CD14-positive monocyte (primary cell): Measurements from ENCODE around the gene CYTH3. TPM values are rescaled to one million over a fixed set of nuclear protein-coding genes. Genes with fewer than 3 reads are reported as not detected.

Experiments
- DNase-seq, 3 donors: peaks; one replicate each; pipeline ENCODE4 v3.0.0-alpha.2; 2011 to 2022
- H2AFZ ChIP-seq: 2 replicates; pipeline ENCODE4 v1.6.0; 2012; ENCODE audit warnings: mild to moderate bottlenecking, low read depth, low read length, inconsistent platforms; ENCODE audit not compliant: insufficient read depth, poor library complexity, severe bottlenecking
- H3K27ac ChIP-seq, 2 donors: 1 replicate in 1 of 2; 2 replicates in 1 of 2; pipeline ENCODE4 v1.5.1; 2012 to 2013; ENCODE audit warnings: low read length in 2 of 2, control low read depth in 1 of 2, inconsistent platforms in 1 of 2, low read depth in 1 of 2, mild to moderate bottlenecking in 1 of 2
- H3K27me3 ChIP-seq, 2 donors: one replicate each; pipeline versions ENCODE4 v1.6.0 to v1.6.1; 2011 to 2013; ENCODE audit warnings: low read length in 2 of 2; ENCODE audit not compliant: control insufficient read depth in 2 of 2, insufficient read depth in 2 of 2
- H3K36me3 ChIP-seq, 2 donors: replicated peaks in 1 of 2; 1 replicate in 1 of 2; 2 replicates in 1 of 2; pipeline versions ENCODE4 v1.5.1 to v1.6.1; 2012 to 2013; ENCODE audit warnings: low read length in 2 of 2, control low read depth in 1 of 2, inconsistent platforms in 1 of 2, mild to moderate bottlenecking in 1 of 2; ENCODE audit not compliant: insufficient read depth in 2 of 2, control insufficient read depth in 1 of 2
- H3K4me1 ChIP-seq, 2 donors: 1 replicate in 1 of 2; 2 replicates in 1 of 2; pipeline versions ENCODE4 v1.5.1 to v1.6.1; 2012 to 2013; ENCODE audit warnings: low read length in 2 of 2, control low read depth in 1 of 2, inconsistent platforms in 1 of 2, mild to moderate bottlenecking in 1 of 2, moderate library complexity in 1 of 2; ENCODE audit not compliant: insufficient read depth in 2 of 2, control insufficient read depth in 1 of 2
- H3K4me2 ChIP-seq: replicated peaks from 2 replicates; pipeline ENCODE3; 2012; ENCODE audit warnings: low read length, moderate library complexity, mild to moderate bottlenecking; ENCODE audit not compliant: poor library complexity, severe bottlenecking; ENCODE audit errors: extremely low read depth
- H3K4me3 ChIP-seq, 3 experiments: fragments of 200-600 bp in 1 of 3; sonication (generic) in 1 of 3; replicated peaks in 1 of 3; 1 replicate in 2 of 3; 2 replicates in 1 of 3; pipeline ENCODE4 v1.5.1; 2011 to 2013; ENCODE audit warnings: low read length in 3 of 3, mild to moderate bottlenecking in 3 of 3, control low read depth in 2 of 3, low read depth in 2 of 3, inconsistent platforms in 1 of 3, moderate library complexity in 1 of 3
- H3K79me2 ChIP-seq: 2 replicates; pipeline ENCODE4 v1.6.0; 2012; ENCODE audit warnings: mild to moderate bottlenecking, control low read depth, inconsistent platforms, low read length, moderate library complexity; ENCODE audit not compliant: insufficient read depth
- H3K9ac ChIP-seq: 2 replicates; pipeline ENCODE4 v1.6.0; 2017; ENCODE audit warnings: low read length, mild to moderate bottlenecking; ENCODE audit not compliant: insufficient read depth, poor library complexity, severe bottlenecking
- H3K9me3 ChIP-seq, 2 donors: replicated peaks in 1 of 2; 1 replicate in 1 of 2; 2 replicates in 1 of 2; pipeline versions ENCODE4 v1.5.1 to v1.6.1; 2012 to 2013; ENCODE audit warnings: low read length in 2 of 2, control low read depth in 1 of 2; ENCODE audit not compliant: control insufficient read depth in 1 of 2, insufficient read depth in 1 of 2
- H4K20me1 ChIP-seq: 2 replicates; pipeline ENCODE4 v1.6.0; 2012; ENCODE audit warnings: mild to moderate bottlenecking, low read length, control low read depth, moderate library complexity; ENCODE audit not compliant: insufficient read depth
- H3K27ac Mint-ChIP-seq, 7 donors: one replicate each; pipeline ENCODE4 v1.8.0; 2020; ENCODE audit warnings: mild to moderate bottlenecking in 7 of 7, mixed read lengths in 7 of 7, moderate library complexity in 6 of 7, inconsistent platforms in 2 of 7
- H3K27me3 Mint-ChIP-seq, 3 donors: one replicate each; pipeline ENCODE4 v1.8.0; 2021 to 2022; ENCODE audit warnings: low read depth in 3 of 3, mild to moderate bottlenecking in 3 of 3, mixed read lengths in 3 of 3, moderate library complexity in 3 of 3, inconsistent platforms in 1 of 3
- H3K36me3 Mint-ChIP-seq, 2 donors: one replicate each; pipeline ENCODE4 v1.8.0; 2020; ENCODE audit warnings: mixed read lengths in 2 of 2, inconsistent platforms in 1 of 2, mild to moderate bottlenecking in 1 of 2
- H3K4me1 Mint-ChIP-seq: one replicate; pipeline ENCODE4 v1.8.0; 2020; ENCODE audit warnings: mild to moderate bottlenecking, mixed read lengths
- H3K4me3 Mint-ChIP-seq, 2 donors: one replicate each; pipeline ENCODE4 v1.8.0; 2020; ENCODE audit warnings: mild to moderate bottlenecking in 2 of 2, mixed read lengths in 2 of 2, moderate library complexity in 1 of 2
- H3K9me3 Mint-ChIP-seq, 7 donors: one replicate each; pipeline ENCODE4 v1.8.0; 2020 to 2022; ENCODE audit warnings: mixed read lengths in 7 of 7, mild to moderate bottlenecking in 6 of 7, moderate library complexity in 6 of 7, inconsistent platforms in 2 of 7
- CTCF ChIP-seq: fragments of 200-600 bp; IDR thresholded peaks from one replicate; pipeline ENCODE4 v1.8.0; 2022; ENCODE audit warnings: antibody characterized with exemption, mild to moderate bottlenecking
- WGBS: methylation state at CpG from one replicate; pipeline ENCODE4 v1.1.5; 2013; ENCODE audit warnings: missing lambda C conversion rate; ENCODE audit not compliant: insufficient coverage; 5-methylcytosine and 5-hydroxymethylcytosine counted together
- intact Hi-C, 2 donors: fragments of 100-400 bp; cut with micrococcal nuclease; formaldehyde crosslinking; loops; one replicate each; pipeline versions ENCODE4 v1.15.0 to v1.15.1; 2023
- polyA plus RNA-seq, 3 donors: library from polyadenylated mRNA; depleted of rRNA in 1 of 3; unstranded in 2 of 3; stranded (reverse) in 1 of 3; fragments of 300-500 nt in 2 of 3; fragments of >200 nt in 1 of 3; fragmentation: Illumina TruSeq in 2 of 3; gene quantifications; 1 replicate in 2 of 3; 2 replicates in 1 of 3; pipeline ENCODE4 v1.2.3, GENCODE V29; 2012 to 2021

The CYTH3 gene
- polyA plus RNA-seq, 3 donors, result 1.3 to 8.5 (median 1.4) TPM

GRCh38 chr7:6198689-6199595 lies 73.5 kb downstream of the CYTH3 start:
- TF ChIP-seq CTCF, result no peak
- Mint-ChIP-seq H3K4me1 (no peaks in the 10 kb centered on the region), H3K27me3 (peaks cover 0 to 2% (median 2%) of the 10 kb centered on the region in 3 donors), H3K36me3 (no peaks in the 10 kb centered on the region), H3K4me3 (no peak overlapping the region), H3K9me3 (no peaks in the 10 kb centered on the region), H3K27ac (no peak overlapping the region)
- Histone ChIP-seq H3K79me2 (no peaks in the 10 kb centered on the region), H3K36me3 (no peaks in the 10 kb centered on the region), H3K9me3 (no peaks in the 10 kb centered on the region), H2AFZ (no peak overlapping the region), H3K27me3 (no peaks in the 10 kb centered on the region), H3K4me1 (no peaks in the 10 kb centered on the region), H3K4me2 (no peak overlapping the region), H3K27ac (no peak overlapping the region), H4K20me1 (no peaks in the 10 kb centered on the region), H3K9ac (no peak overlapping the region), H3K4me3 (no peak overlapping the region)
- intact Hi-C loops, result no loop called here
- no peak for DNase-seq
- no CpG with 5 or more reads among the region's 4 CpGs for WGBS

GRCh38 chr7:6197801-6198551 lies 74.4 kb downstream of the CYTH3 start:
- no peak for DNase-seq
- 100% methylated on average over 4 of the region's 8 CpGs for WGBS
- no peak overlapping the region for H3K9ac ChIP-seq
- H3K27me3 Mint-ChIP-seq, result peaks cover 0 to 4% (median 2%) of the 10 kb centered on the region in 3 donors
- no peak for TF ChIP-seq CTCF
- H4K20me1 ChIP-seq, result no peaks in the 10 kb centered on the region
- no peaks in the 10 kb centered on the region for H3K4me1 ChIP-seq
- intact Hi-C loops, result no loop called here
- no peak overlapping the region for H3K4me3 ChIP-seq
- H2AFZ ChIP-seq, result no peak overlapping the region
- no peaks in the 10 kb centered on the region for H3K27me3 ChIP-seq
- no peak overlapping the region for H3K27ac ChIP-seq
- H3K9me3 Mint-ChIP-seq, result no peaks in the 10 kb centered on the region
- H3K4me3 Mint-ChIP-seq, result no peak overlapping the region
- H3K36me3 Mint-ChIP-seq, result no peaks in the 10 kb centered on the region
- H3K79me2 ChIP-seq, result no peaks in the 10 kb centered on the region
- H3K27ac Mint-ChIP-seq, result no peak overlapping the region
- no peaks in the 10 kb centered on the region for H3K4me1 Mint-ChIP-seq
- no peak overlapping the region for H3K4me2 ChIP-seq
- no peaks in the 10 kb centered on the region for H3K9me3 ChIP-seq
- no peaks in the 10 kb centered on the region for H3K36me3 ChIP-seq
